IgD-negative memory B cell (primary cell): Measurements from ENCODE around the gene ZNF662. TPM values are rescaled to one million over a fixed set of nuclear protein-coding genes. Genes with fewer than 3 reads are reported as not detected.

Experiments used
- H3K27ac Mint-ChIP-seq, 3 donors: one replicate each; pipeline ENCODE4 v1.8.0; 2020 to 2022; ENCODE audit warnings: mild to moderate bottlenecking in 3 of 3, mixed read lengths in 3 of 3, moderate library complexity in 1 of 3
- H3K27me3 Mint-ChIP-seq: one replicate; pipeline ENCODE4 v1.8.0; 2021; ENCODE audit warnings: mixed read lengths
- H3K36me3 Mint-ChIP-seq: one replicate; pipeline ENCODE4 v1.8.0; 2020; ENCODE audit warnings: mild to moderate bottlenecking, mixed read lengths
- H3K4me1 Mint-ChIP-seq, 3 donors: one replicate each; pipeline ENCODE4 v1.8.0; 2020 to 2022; ENCODE audit warnings: mixed read lengths in 3 of 3, mild to moderate bottlenecking in 1 of 3
- H3K4me3 Mint-ChIP-seq, 4 donors: one replicate each; pipeline ENCODE4 v1.8.0; 2020 to 2022; ENCODE audit warnings: mild to moderate bottlenecking in 4 of 4, mixed read lengths in 4 of 4, moderate library complexity in 3 of 4
- H3K9me3 Mint-ChIP-seq, 3 donors: one replicate each; pipeline ENCODE4 v1.8.0; 2020 to 2021; ENCODE audit warnings: mixed read lengths in 3 of 3, mild to moderate bottlenecking in 1 of 3
- polyA plus RNA-seq: library from polyadenylated mRNA; unstranded; fragments of 300-500 nt; fragmentation: Illumina TruSeq; gene quantifications from one replicate; pipeline ENCODE4 v1.2.3, GENCODE V29; 2021

The ZNF662 gene
- polyA plus RNA-seq, 1 donor from 2014 or later, result not detected

DNA sequence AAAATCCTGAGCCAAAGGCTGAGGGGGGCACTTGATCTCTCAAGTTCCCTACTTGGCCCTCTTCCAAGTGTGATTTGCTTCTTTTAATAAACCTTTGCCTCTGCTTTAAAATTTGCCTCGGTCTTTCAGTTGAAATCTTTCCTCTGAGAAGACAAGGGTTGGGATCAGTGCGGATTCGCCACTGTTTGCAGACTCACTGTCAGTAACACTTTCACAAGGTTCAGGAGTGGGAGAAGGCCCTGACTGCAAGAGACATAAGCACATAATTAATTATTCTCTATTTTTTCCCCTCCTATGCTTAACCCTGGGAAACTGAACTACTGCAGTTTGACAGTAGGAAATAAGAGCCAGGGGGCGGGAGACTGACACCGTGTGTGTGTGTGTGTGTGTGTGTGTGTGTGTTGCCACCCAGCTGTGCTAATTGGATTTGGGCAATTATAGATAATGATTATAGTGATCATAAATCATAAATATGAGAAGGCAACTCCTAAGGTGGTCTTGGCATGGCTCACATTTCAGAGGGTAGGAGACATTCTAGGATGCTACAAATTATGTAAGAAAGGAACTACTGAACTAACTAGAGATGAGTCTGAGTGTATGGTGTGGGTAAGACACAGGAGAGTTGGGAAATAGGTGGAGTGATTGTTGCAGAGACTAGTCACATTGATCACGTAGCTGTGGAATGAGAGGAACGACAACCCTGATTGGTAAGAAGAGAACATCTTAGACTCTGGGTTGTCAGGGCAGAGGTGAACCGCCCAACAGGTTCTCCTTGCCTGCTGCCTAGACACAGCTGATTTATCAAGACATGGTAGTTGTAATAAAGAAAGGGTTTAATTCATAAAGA is 5.5 kb upstream of the ZNF662 start:
- H3K4me3 Mint-ChIP-seq, result no peak overlapping the region
- H3K9me3 Mint-ChIP-seq, result peaks cover 0 to 4% (median 0%) of the 10 kb centered on the region in 3 donors
- peaks cover 2% of the 10 kb centered on the region for H3K36me3 Mint-ChIP-seq
- H3K27ac Mint-ChIP-seq, result no peak overlapping the region
- H3K27me3 Mint-ChIP-seq, result peaks cover 12% of the 10 kb centered on the region
- H3K4me1 Mint-ChIP-seq, result no peaks in the 10 kb centered on the region

DNA sequence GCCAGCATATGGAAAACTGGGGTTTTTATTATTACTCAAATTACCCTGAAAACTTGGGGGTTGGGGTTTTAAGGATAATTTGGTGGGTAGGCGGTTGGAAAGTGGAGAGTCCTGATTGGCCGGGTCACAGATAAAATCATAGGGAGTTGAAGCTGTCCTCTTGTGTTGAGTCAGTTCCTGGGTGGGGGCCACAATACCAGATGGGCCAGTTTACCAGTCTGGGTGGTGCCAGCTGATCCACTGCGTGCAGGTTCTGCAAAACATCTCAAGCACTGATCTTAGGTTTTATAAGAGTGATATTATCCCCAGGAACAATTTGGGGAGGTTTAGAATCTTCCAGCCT is 4.9 kb upstream of the ZNF662 start:
- Mint-ChIP-seq H3K4me3 (no peak overlapping the region), H3K36me3 (peaks cover 2% of the 10 kb centered on the region), H3K27me3 (peaks cover 15% of the 10 kb centered on the region), H3K9me3 (peaks cover 0 to 4% (median 0%) of the 10 kb centered on the region in 3 donors), H3K4me1 (no peaks in the 10 kb centered on the region), H3K27ac (no peak overlapping the region)

DNA sequence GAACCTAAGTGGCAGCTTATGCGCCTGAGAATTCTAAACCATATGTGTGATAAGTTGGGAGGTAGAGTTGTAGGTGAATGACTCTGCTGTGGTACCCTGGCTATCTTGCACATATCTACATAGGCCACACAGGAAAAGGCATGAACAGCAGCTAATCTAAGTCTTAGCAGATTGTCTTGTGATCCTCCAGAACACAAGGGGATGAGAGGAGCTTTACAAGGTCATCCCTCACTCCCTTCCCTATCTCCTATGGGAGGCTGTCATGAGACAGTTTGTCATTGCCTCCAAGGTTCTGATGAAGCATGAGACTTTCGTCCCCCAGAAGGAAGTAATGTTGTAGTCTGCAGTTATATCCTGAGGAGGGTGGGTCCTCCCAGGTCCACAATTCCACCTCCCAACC is 3.7 kb upstream of the ZNF662 start:
- Mint-ChIP-seq H3K4me3 (no peak overlapping the region), H3K27ac (peak overlapping the region in 1 of 3 donors; percentile 84), H3K36me3 (peaks cover 7% of the 10 kb centered on the region), H3K27me3 (peaks cover 24% of the 10 kb centered on the region), H3K4me1 (peaks cover 0 to 3% (median 0%) of the 10 kb centered on the region in 3 donors), H3K9me3 (peaks cover 0 to 4% (median 0%) of the 10 kb centered on the region in 3 donors)

DNA sequence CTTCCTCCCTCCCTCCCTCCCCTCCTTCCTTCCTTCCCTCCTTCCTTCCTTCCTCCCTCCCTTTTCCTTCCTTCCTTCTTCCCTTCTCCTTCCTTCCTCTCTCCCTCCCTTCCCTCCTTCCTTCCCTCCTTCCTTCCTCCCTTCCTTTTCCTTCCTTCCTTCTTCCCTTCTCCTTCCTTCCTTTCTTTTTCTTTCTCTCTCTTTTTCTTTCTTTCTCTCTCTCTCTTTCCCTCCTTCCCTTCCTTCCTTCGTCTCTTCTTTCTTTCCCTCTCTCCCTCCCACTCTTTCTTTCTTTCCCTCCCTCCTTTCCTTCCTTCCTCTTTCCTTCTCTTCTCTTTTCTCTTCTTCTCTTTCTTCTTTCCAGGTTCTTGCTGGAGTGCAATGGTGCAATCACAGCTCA is 1.9 kb upstream of the ZNF662 start:
- peaks cover 7% of the 10 kb centered on the region for H3K36me3 Mint-ChIP-seq

DNA sequence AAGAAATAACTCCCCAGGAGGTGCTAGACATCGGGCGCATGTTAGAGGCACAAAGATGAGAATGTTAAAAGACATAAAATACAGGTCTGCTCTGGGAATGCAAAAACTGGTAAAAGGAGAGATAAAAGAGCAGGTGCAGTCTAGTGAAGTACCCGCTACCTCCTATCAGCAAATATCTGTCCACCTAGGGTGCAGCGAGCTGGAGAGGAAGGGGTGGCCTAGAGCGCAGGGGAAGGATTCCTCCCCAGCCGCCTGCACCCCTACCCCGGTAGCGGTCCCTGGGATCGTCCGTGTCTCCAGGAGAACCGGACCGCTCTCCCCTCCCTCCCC is 237 bp upstream of the ZNF662 start:
- Mint-ChIP-seq H3K9me3 (peaks cover 0 to 4% (median 1%) of the 10 kb centered on the region in 3 donors), H3K4me1 (peaks cover 0 to 3% (median 0%) of the 10 kb centered on the region in 3 donors), H3K4me3 (no peak overlapping the region), H3K36me3 (peaks cover 7% of the 10 kb centered on the region), H3K27me3 (peaks cover 31% of the 10 kb centered on the region), H3K27ac (no peak overlapping the region)

More for the DNA sequence above, 1.9 kb upstream of the ZNF662 start:
- Mint-ChIP-seq H3K4me1 (peaks cover 0 to 3% (median 0%) of the 10 kb centered on the region in 3 donors), H3K9me3 (peaks cover 0 to 4% (median 1%) of the 10 kb centered on the region in 3 donors), H3K27me3 (peaks cover 30% of the 10 kb centered on the region), H3K4me3 (no peak overlapping the region), H3K27ac (no peak overlapping the region)

DNA sequence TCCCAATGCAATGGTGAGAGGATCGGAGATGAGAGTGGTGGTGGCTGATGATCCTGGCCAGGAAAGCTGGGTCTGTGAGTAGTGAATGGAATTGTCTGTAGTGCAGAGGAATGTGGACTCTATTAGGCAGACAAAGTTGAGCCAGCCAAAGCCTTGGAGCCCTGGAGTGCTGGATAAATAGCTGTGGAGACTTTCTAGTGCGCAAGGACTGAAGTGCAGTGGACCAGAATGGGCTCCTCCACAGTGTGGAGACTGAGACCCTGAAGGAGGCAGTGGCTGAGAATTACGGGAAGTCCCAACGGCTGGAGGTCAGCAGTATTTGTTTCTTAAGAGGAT is 874 bp downstream of the ZNF662 start:
- Mint-ChIP-seq H3K36me3 (peaks cover 7% of the 10 kb centered on the region), H3K4me1 (peaks cover 0 to 3% (median 0%) of the 10 kb centered on the region in 3 donors), H3K27ac (no peak overlapping the region), H3K4me3 (no peak overlapping the region), H3K9me3 (peaks cover 1 to 4% (median 2%) of the 10 kb centered on the region in 3 donors), H3K27me3 (peaks cover 33% of the 10 kb centered on the region)

DNA sequence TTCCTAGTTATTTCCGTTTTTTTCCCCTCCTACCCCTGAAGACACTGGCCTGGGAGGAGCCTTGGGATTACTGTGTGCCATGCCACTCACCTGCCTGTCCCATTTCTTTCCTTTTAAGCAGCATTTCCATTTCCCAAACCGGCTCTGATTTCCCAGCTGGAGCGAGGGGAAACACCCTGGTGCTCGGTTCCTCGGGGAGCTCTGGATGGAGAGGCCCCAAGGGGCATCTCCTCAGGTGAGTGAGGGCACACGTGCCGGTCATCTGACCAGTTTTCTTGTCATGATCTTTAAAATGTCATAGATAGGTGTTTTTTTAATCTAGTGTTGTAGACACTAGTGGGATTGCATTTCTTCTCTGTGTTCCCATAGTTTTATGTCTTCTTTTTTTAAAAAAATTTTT is 2.7 kb downstream of the ZNF662 start:
- peaks cover 0 to 3% (median 0%) of the 10 kb centered on the region in 3 donors for H3K4me1 Mint-ChIP-seq
- no peak overlapping the region for H3K27ac Mint-ChIP-seq
- H3K36me3 Mint-ChIP-seq, result peaks cover 7% of the 10 kb centered on the region
- H3K27me3 Mint-ChIP-seq, result peaks cover 33% of the 10 kb centered on the region
- H3K4me3 Mint-ChIP-seq, result no peak overlapping the region
- H3K9me3 Mint-ChIP-seq, result peaks cover 1 to 2% (median 2%) of the 10 kb centered on the region in 3 donors

DNA sequence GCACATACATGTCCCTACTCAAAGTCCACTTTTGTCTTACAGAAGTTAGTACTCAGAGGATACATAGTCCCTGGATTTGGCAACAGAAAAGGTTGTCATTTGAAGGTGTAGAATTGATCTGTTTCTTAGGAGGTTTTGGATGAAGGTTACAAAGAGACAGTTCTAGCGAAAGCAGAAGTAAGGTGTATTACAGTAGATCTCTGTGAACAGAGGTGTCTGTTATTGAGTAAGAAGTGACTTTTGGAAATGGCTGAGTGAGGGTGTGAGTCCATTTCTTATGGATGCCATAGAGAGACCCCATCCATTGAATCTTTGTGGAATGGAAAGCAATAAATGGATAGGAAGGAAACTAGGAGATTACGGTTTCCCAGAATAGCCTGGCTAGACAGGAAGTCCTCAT is 5.6 kb downstream of the ZNF662 start:
- Mint-ChIP-seq H3K27me3 (peaks cover 17% of the 10 kb centered on the region), H3K4me3 (no peak overlapping the region), H3K4me1 (peaks cover 0 to 2% (median 0%) of the 10 kb centered on the region in 3 donors), H3K36me3 (peaks cover 5% of the 10 kb centered on the region), H3K9me3 (peaks cover 4 to 22% (median 12%) of the 10 kb centered on the region in 3 donors), H3K27ac (no peak overlapping the region)

DNA sequence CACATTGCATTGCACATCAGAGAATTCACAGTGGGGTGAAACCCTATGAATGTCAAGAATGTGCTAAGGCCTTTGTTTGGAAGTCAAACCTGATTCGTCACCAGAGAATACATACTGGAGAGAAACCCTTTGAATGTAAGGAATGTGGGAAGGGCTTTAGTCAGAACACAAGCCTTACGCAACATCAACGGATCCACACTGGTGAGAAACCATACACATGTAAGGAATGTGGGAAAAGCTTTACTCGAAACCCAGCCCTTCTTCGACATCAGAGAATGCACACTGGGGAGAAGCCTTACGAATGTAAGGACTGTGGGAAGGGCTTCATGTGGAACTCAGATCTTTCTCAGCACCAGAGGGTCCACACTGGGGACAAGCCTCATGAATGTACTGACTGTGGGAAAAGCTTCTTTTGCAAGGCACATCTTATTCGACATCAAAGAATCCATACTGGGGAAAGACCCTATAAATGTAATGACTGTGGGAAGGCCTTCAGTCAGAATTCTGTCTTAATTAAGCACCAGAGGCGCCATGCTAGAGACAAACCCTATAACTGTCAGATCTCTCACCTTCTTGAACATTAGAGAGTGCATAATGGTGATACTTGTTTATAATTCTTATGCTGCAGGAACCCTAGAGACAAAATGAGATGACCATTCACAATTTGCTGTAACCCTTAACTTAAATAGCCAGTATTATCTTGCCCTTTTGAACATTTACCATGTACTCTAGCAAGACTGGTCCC is 9.0 kb downstream of the ZNF662 start:
- H3K4me1 Mint-ChIP-seq, result no peaks in the 10 kb centered on the region
- no peak overlapping the region for H3K27ac Mint-ChIP-seq
- peaks cover 3% of the 10 kb centered on the region for H3K27me3 Mint-ChIP-seq
- H3K36me3 Mint-ChIP-seq, result peaks cover 2% of the 10 kb centered on the region
- H3K4me3 Mint-ChIP-seq, result peak overlapping the region in 1 of 4 donors; percentile 10
- peaks cover 6 to 30% (median 17%) of the 10 kb centered on the region in 3 donors for H3K9me3 Mint-ChIP-seq

DNA sequence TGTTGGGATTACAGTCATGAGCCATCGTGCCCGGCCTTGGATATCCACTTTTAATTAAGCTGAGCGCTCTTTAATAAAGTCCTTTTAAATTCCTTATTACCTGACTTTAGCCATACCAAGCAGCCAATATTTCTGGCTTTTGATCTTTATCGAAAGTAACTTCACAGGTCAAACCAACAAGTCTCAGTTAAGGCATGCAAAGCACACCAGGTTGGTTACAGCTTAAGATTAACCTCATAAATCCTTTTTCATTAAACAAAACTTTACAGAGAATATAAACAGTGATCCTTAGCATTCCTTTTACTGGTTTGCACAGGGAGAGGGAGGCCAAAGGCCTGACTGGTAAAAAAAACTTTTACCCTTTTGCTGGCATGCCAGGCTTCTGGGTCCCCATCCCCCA is 17.7 kb downstream of the ZNF662 start:
- H3K9me3 Mint-ChIP-seq, result peaks cover 2 to 10% (median 3%) of the 10 kb centered on the region in 3 donors
- no peaks in the 10 kb centered on the region for H3K4me1 Mint-ChIP-seq

DNA sequence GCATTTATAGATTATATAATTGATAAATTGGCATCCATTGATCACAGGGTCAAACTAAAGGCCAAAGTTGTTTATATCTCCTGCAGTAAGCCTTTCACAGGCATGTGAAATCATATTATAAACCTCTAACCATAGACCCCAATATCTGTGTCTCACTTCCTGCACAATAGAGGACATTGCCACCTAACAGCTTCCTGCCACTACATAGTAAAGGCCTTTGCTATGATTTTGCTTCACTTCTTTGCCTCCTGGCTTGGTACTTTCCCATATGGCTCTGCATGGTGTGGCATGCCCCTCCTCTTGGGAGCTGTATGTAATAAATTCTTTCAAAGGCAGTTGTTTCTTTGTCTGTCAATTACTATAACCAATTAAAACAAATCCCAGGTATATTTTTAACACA is 20.4 kb downstream of the ZNF662 start:
- Mint-ChIP-seq H3K27me3 (peaks cover 7% of the 10 kb centered on the region), H3K36me3 (peaks cover 2% of the 10 kb centered on the region), H3K4me3 (no peak overlapping the region), H3K4me1 (peaks cover 0 to 3% (median 0%) of the 10 kb centered on the region in 3 donors), H3K27ac (no peak overlapping the region), H3K9me3 (peaks cover 0 to 11% (median 0%) of the 10 kb centered on the region in 3 donors)

More for the DNA sequence above, 17.7 kb downstream of the ZNF662 start:
- Mint-ChIP-seq H3K4me3 (no peak overlapping the region), H3K36me3 (peaks cover 2% of the 10 kb centered on the region), H3K27ac (no peak overlapping the region), H3K27me3 (peaks cover 7% of the 10 kb centered on the region)

DNA sequence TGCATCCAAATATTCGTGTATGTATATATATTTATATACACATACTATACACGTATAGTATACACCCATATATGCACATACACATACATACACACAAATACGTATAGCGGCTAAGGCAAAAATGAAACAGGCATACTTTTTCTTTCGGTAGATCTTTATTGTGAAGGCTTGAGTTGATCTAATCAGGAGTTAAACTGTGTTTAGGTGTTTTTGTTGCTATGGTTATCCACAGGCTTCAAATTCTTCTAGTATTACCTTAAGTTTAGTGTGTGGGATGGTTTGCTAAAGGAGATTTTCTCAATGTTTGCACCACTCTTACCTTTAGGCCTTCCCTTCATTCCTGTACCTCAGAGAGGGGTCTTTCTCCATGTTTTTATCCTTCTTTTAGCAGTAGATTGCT is 28.2 kb downstream of the ZNF662 start:
- Mint-ChIP-seq H3K4me1 (peaks cover 0 to under 1% (median 0%) of the 10 kb centered on the region in 3 donors), H3K27me3 (peaks cover 6% of the 10 kb centered on the region), H3K27ac (no peak overlapping the region), H3K36me3 (no peaks in the 10 kb centered on the region), H3K9me3 (peaks cover 0 to 2% (median 0%) of the 10 kb centered on the region in 3 donors), H3K4me3 (no peak overlapping the region)

DNA sequence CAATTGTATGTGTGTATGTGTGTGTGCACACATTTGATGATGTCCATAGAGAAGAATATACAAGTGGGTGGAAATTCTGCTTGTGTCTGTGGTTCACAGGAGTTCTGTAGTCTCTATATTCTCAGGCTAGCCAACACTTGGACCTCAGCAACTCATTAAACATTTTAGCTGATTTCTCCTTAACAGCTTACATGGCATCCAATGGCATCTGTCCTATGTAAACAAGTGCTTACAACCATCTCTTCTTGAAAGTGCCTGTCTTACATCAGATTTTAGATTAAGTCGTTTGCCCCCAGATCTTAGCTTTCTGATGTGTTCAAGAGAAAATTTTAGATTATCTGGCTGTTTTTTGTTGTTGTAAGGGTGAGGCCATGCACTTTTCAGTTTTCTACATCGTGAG is 29.0 kb downstream of the ZNF662 start:
- Mint-ChIP-seq H3K27ac (no peak overlapping the region), H3K36me3 (no peaks in the 10 kb centered on the region), H3K9me3 (peaks cover 0 to 2% (median 0%) of the 10 kb centered on the region in 3 donors), H3K4me1 (no peaks in the 10 kb centered on the region), H3K27me3 (peaks cover 6% of the 10 kb centered on the region), H3K4me3 (no peak overlapping the region)

DNA sequence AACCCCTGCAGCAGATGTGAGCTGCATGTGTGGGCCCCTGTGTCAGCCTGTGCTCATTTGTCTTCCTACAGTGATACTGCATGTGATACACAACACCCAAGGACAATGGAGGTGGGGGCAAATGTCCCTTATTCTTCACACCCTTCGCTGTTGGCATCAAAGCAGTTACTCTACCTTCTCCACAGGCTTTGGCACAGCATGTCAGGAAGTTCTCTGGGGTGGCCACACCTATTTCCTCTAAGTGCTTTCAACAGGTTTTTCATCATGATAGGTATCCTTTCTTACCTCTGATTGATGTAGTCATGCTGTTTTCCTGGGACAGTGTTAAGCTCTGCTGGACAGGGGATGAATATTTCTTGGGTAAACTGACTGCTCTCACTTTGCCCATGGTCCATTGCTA is 29.5 kb downstream of the ZNF662 start:
- H3K27ac Mint-ChIP-seq, result no peak overlapping the region
- H3K9me3 Mint-ChIP-seq, result peaks cover 0 to 2% (median 0%) of the 10 kb centered on the region in 3 donors
- H3K4me1 Mint-ChIP-seq, result no peaks in the 10 kb centered on the region
- no peaks in the 10 kb centered on the region for H3K36me3 Mint-ChIP-seq
- H3K27me3 Mint-ChIP-seq, result peaks cover 6% of the 10 kb centered on the region
- no peak overlapping the region for H3K4me3 Mint-ChIP-seq

DNA sequence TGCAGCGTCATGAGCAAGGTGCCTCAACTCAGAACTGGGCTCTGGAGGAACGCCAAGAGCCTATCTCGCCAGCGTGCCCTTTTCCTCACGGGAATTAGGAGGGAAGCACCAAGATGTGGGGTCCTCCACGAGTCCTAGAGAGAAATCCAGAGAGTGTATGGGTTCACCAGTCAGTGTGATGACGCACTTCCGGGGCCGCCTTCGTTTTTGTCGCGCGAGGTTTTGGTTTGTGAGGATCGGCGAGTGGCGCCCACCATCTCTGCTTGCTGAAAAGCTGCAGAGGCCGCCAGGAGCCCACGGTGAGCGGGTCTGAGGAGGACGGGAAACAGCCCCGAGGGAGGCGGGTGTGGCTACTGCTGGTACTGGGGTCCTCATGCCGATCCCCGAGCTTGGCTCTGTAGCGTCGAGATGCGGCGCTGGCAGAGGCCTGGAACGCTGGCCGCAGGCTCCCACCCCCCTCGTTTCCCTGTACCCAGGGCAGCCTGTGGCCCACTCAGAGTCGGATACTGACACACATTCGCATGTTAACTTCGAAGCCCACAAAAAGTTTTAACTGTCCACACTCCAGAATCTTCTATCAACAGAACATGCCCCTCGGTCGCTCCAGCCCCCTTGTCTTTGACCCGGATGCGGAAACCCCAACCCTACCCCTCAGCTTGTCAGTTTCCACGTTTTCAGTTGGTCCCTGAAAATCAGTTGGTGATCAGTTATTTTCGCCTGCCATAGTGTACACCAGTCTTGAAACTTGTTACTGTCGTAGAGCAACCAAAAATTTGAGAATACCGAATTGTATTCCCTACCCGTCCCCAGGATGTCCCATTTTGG is 30.4 kb downstream of the ZNF662 start:
- peaks cover 6% of the 10 kb centered on the region for H3K27me3 Mint-ChIP-seq
- no peaks in the 10 kb centered on the region for H3K4me1 Mint-ChIP-seq
- no peak overlapping the region for H3K4me3 Mint-ChIP-seq
- no peaks in the 10 kb centered on the region for H3K36me3 Mint-ChIP-seq
- H3K9me3 Mint-ChIP-seq, result no peaks in the 10 kb centered on the region
- H3K27ac Mint-ChIP-seq, result no peak overlapping the region
